Osteocyte (in vitro differentiated cells): ENCODE data around the gene RGP1. TPM values are rescaled to one million over a fixed set of nuclear protein-coding genes. Genes with fewer than 3 reads are reported as not detected.

ENCODE experiments used
- DNase-seq: peaks from one replicate; pipeline ENCODE4 v3.0.0; 2021; ENCODE audit warnings: mixed read lengths; ENCODE audit not compliant: unreplicated experiment; ENCODE audit errors: extremely low spot score
- H3K27ac Mint-ChIP-seq: one replicate; pipeline ENCODE4 v1.8.0; 2021; ENCODE audit warnings: mild to moderate bottlenecking, mixed read lengths; ENCODE audit not compliant: unreplicated experiment
- H3K27me3 Mint-ChIP-seq: one replicate; pipeline ENCODE4 v1.8.0; 2021; ENCODE audit warnings: mixed read lengths; ENCODE audit not compliant: unreplicated experiment
- H3K36me3 Mint-ChIP-seq: one replicate; pipeline ENCODE4 v1.8.0; 2021; ENCODE audit warnings: mixed read lengths; ENCODE audit not compliant: unreplicated experiment
- H3K4me1 Mint-ChIP-seq: one replicate; pipeline ENCODE4 v1.8.0; 2021; ENCODE audit warnings: mixed read lengths; ENCODE audit not compliant: unreplicated experiment
- H3K4me3 Mint-ChIP-seq: one replicate; pipeline ENCODE4 v1.8.0; 2021; ENCODE audit warnings: mild to moderate bottlenecking, moderate library complexity, mixed read lengths; ENCODE audit not compliant: unreplicated experiment
- H3K9me3 Mint-ChIP-seq: one replicate; pipeline ENCODE4 v1.8.0; 2021; ENCODE audit warnings: mixed read lengths; ENCODE audit not compliant: unreplicated experiment
- total RNA-seq: library from RNA; stranded (reverse); gene quantifications from 2 replicates; pipeline ENCODE4 v1.2.1, GENCODE V29; 2021
- TF ChIP-seq, protein P1 (sequence below): fragments of 200-600 bp; sonication (generic); IDR thresholded peaks from 2 replicates; pipeline ENCODE4 v1.5.0; 2021; ENCODE audit warnings: antibody characterized with exemption, mild to moderate bottlenecking, moderate library complexity

RGP1 gene
- total RNA-seq, 1 donor from 2014 or later, result 35.9 TPM

DNA sequence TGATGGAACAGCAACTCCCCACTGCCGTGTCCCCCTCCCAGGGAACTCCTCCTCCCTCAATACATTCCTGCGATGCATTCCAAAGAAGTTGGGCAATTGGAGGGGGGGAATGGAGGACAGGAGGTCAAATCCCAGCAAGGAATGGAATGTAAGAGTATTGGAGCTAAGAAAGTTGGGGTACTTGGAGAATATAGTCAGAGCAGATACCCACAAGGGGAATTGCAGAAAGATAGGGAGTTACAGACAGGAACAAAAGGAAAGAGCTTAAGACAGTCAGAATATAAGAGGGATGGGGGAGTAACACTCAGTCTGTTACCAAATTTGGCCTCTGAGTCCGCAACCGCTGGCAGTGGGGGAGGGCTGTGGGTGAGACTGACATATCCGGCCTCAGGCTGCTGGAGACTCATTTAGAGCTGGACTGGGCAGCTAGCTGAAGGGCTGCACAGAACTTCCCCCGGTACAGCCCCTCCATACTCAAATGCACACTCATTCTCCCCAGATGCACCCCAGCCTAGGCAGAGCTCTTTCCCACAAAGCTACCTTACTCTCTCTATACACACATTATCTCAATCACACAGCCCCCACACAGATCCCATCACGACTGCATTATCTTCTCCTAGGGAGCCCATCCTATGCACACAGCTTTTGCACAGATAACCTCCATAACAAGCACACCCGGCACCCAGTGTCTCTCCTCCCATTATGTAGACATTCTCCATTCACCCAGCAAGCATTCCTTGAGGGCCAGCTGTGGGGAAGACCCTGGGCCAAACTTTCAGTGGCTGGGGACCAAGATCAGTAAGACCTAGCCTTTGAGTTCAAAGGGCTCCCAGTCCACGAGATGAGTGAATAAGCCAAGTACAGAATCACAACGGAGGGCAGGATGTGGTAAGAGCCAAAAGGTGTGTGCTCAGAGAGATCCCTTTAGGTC, 20.8 kb upstream of the RGP1 start:
- H3K36me3 Mint-ChIP-seq, result peaks cover 19% of the 10 kb centered on the region
- no peak overlapping the region for H3K27ac Mint-ChIP-seq
- H3K9me3 Mint-ChIP-seq, result no peaks in the 10 kb centered on the region
- TF ChIP-seq, protein P1, sequence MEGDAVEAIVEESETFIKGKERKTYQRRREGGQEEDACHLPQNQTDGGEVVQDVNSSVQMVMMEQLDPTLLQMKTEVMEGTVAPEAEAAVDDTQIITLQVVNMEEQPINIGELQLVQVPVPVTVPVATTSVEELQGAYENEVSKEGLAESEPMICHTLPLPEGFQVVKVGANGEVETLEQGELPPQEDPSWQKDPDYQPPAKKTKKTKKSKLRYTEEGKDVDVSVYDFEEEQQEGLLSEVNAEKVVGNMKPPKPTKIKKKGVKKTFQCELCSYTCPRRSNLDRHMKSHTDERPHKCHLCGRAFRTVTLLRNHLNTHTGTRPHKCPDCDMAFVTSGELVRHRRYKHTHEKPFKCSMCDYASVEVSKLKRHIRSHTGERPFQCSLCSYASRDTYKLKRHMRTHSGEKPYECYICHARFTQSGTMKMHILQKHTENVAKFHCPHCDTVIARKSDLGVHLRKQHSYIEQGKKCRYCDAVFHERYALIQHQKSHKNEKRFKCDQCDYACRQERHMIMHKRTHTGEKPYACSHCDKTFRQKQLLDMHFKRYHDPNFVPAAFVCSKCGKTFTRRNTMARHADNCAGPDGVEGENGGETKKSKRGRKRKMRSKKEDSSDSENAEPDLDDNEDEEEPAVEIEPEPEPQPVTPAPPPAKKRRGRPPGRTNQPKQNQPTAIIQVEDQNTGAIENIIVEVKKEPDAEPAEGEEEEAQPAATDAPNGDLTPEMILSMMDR, result no peak
- H3K27me3 Mint-ChIP-seq, result no peaks in the 10 kb centered on the region
- DNase-seq, result no peak
- H3K4me1 Mint-ChIP-seq, result peaks cover 17% of the 10 kb centered on the region
- H3K4me3 Mint-ChIP-seq, result no peak overlapping the region

DNA sequence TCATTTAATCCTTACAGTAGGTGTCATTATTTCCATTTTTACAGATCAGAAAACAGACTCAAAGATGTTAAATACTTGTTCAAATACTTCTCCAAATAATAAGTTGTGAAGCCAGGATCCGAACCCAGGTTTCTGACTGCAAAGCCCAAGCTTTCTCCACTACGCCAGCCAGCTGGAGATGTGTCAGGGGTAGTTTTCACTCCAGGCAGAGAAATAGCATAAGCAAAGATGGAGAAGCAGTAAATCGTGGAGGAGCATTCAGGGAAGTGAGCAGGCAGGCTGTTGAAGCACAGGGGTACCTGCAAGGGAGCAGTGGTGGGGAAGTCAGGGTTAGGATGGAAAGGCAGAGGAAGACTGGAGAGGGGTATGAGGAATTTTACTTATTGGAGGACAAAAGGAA, 20.0 kb upstream of the RGP1 start:
- no peak for DNase-seq
- Mint-ChIP-seq H3K9me3 (no peaks in the 10 kb centered on the region), H3K4me3 (no peak overlapping the region)

DNA sequence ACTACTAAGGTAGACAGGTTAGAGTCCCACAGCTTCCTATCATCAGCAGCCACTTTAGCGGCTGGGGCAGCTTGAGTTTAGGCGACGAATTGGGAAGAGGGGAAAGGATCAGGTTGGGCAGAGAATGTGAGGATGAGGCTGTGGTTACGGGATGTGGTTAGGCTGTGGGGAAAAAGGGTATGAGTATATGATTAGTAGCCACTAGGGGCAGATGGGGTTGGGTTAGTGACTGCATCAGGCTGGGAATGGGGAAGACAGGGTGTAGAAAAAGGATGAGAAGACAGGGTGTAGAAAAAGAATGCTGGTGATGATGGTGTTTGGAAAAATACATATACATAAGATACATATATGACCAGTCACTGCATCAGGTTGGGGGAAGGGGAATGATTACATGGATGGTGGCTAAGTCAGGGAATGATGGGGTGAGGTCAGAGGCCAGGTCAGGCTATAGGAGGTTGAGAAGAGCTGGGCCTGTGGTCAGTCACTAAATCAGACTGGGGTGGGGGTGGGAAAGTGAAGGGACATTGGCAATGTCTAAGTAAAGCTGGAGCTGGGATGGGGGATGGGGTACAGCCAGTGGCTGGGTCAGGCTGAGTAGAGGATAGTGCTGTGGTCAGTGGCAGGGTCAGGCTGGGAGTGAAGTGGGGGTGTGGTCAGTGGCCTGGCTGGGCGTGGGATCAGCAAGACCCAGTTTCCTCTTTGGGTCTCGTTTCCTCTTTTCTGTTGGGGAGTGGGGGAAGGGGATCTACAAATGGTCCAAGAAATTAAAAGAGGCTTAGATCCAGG, 19.2 kb upstream of the RGP1 start:
- Mint-ChIP-seq H3K27me3 (no peaks in the 10 kb centered on the region), H3K36me3 (peaks cover 6% of the 10 kb centered on the region), H3K9me3 (no peaks in the 10 kb centered on the region), H3K4me1 (peaks cover 28% of the 10 kb centered on the region), H3K27ac (no peak overlapping the region), H3K4me3 (no peak overlapping the region)
- no peak for DNase-seq
- TF ChIP-seq, protein P1, result peak; percentile 68

More for the DNA sequence above, 20.0 kb upstream of the RGP1 start:
- Mint-ChIP-seq H3K27ac (no peak overlapping the region), H3K36me3 (peaks cover 13% of the 10 kb centered on the region), H3K27me3 (no peaks in the 10 kb centered on the region), H3K4me1 (peaks cover 25% of the 10 kb centered on the region)
- TF ChIP-seq, protein P1, result no peak

DNA sequence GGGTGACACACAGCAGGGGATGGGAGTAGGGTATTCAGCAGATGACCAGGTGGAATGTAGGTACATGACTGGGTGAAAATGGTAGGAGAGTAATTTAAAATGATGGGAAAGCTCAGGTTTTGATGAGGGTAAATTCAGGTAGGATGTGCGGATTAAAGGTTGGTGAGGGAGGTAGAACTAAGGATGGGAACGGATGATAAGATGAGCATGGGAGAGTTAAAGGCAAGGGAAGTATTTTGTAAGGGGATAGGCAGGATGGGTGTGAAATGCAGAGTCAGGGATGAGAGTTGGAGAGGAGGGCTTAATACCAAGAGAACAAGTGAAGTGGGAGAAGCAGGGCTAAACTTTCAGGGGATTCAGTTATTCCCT, 18.6 kb upstream of the RGP1 start:
- H3K4me3 Mint-ChIP-seq, result no peak overlapping the region
- H3K4me1 Mint-ChIP-seq, result peaks cover 24% of the 10 kb centered on the region
- TF ChIP-seq, protein P1, result no peak
- no peak for DNase-seq
- H3K27ac Mint-ChIP-seq, result no peak overlapping the region
- H3K9me3 Mint-ChIP-seq, result no peaks in the 10 kb centered on the region
- H3K27me3 Mint-ChIP-seq, result no peaks in the 10 kb centered on the region
- peaks cover 10% of the 10 kb centered on the region for H3K36me3 Mint-ChIP-seq
